HG02943 (cell line): ENCODE results near the gene PRDM12.

Experiments used
- ATAC-seq: cut with Tn5 transposase; IDR thresholded peaks from one replicate; pipeline ENCODE4 v1.9.1; 2021; ENCODE audit warnings: mild to moderate bottlenecking, low read depth, moderate library complexity; ENCODE audit not compliant: unreplicated experiment

The PRDM12 gene

GRCh38 chr9:130687615-130688014 is 23.2 kb downstream of the PRDM12 start:
- no peak for ATAC-seq

GRCh38 chr9:130688072-130688471 is 23.7 kb downstream of the PRDM12 start:
- no peak for ATAC-seq

- ATAC-seq: no peak
Measured at GRCh38 chr9:130689572-130689936, 25.2 kb downstream of the PRDM12 start.

GRCh38 chr9:130689937-130690700 is 25.7 kb downstream of the PRDM12 start:
- ATAC-seq: no peak

GRCh38 chr9:130692321-130692720 is 27.9 kb downstream of the PRDM12 start:
- ATAC-seq: no peak

GRCh38 chr9:130693101-130693425 is 28.7 kb downstream of the PRDM12 start:
- ATAC-seq: no peak

- ATAC-seq: peak; percentile 87
Measured at GRCh38 chr9:130693426-130694191, 29.2 kb downstream of the PRDM12 start, which contains the start of gene EXOSC2. EXOSC2 (plus strand) TSS chr9:130693780; CDS start chr9:130693792, 12 bp downstream.

- ATAC-seq: no peak
Measured at GRCh38 chr9:130694205-130694604, 29.8 kb downstream of the PRDM12 start.

- ATAC-seq: no peak
Measured at GRCh38 chr9:130696139-130696650, 31.8 kb downstream of the PRDM12 start.

GRCh38 chr9:130696996-130697395 is 32.6 kb downstream of the PRDM12 start:
- ATAC-seq: no peak

GRCh38 chr9:130698514-130698913 is 34.1 kb downstream of the PRDM12 start:
- no peak for ATAC-seq

- no peak for ATAC-seq
Measured at GRCh38 chr9:130699047-130699446, 34.7 kb downstream of the PRDM12 start.

GRCh38 chr9:130701059-130702022 is 36.9 kb downstream of the PRDM12 start:
- no peak for ATAC-seq

- no peak for ATAC-seq
Measured at GRCh38 chr9:130703501-130703900, 39.1 kb downstream of the PRDM12 start.

- no peak for ATAC-seq
Measured at GRCh38 chr9:130707225-130707976, 43.0 kb downstream of the PRDM12 start.

- ATAC-seq: no peak
Measured at GRCh38 chr9:130710822-130711352, 46.5 kb downstream of the PRDM12 start.

GRCh38 chr9:130711469-130711868 is 47.1 kb downstream of the PRDM12 start:
- ATAC-seq: no peak

- ATAC-seq: peak; percentile 95
Measured at GRCh38 chr9:130712564-130713285, 48.3 kb downstream of the PRDM12 start.
